SK-N-SH treated with all-trans-retinoic acid at 6 μM for 48 hours (cell line): Measurements from ENCODE around the gene PCDH9.
A peak's percentile ranks its signal among the peaks of the same experiment; 100 is the strongest.

Source experiments
- ATAC-seq: fragments of 200-7000 bp; cut with Tn5 transposase; 3 replicates; pipeline ENCODE4 v1.9.1; 2020; ENCODE audit warnings: mild to moderate bottlenecking, moderate library complexity
- ARNTL ChIP-seq: fragments of 450-650 bp; formaldehyde crosslinking; IDR thresholded peaks from 2 replicates; pipeline ENCODE4 v1.5.0; 2020; ENCODE audit warnings: low read depth, mild to moderate bottlenecking, moderate library complexity, borderline replicate concordance
- BACH2 ChIP-seq: fragments of 250-450 bp; sonication (Bioruptor Pico); IDR thresholded peaks from 2 replicates; pipeline ENCODE4 v1.9.0; 2021; ENCODE audit warnings: mild to moderate bottlenecking, borderline replicate concordance
- CREB5 ChIP-seq: fragments of 250-450 bp; sonication (Bioruptor Pico); IDR thresholded peaks from 2 replicates; pipeline ENCODE4 v1.5.1; 2020; ENCODE audit warnings: low read depth, mild to moderate bottlenecking, moderate library complexity
- CSDC2 ChIP-seq: fragments of 250-450 bp; sonication (Bioruptor Pico); IDR thresholded peaks from 2 replicates; pipeline ENCODE4 v1.5.0; 2020; ENCODE audit warnings: mild to moderate bottlenecking, moderate library complexity
- CSRNP3 ChIP-seq: fragments of 250-450 bp; sonication (Bioruptor Pico); IDR thresholded peaks from 2 replicates; pipeline ENCODE4 v1.5.1; 2021; ENCODE audit warnings: mild to moderate bottlenecking, moderate library complexity
- ESRRG ChIP-seq: fragments of 250-450 bp; sonication (Bioruptor Pico); IDR thresholded peaks from 2 replicates; pipeline ENCODE4 v1.6.1; 2021; ENCODE audit warnings: mild to moderate bottlenecking
- GLIS3 ChIP-seq: fragments of 250-450 bp; sonication (Bioruptor Pico); IDR thresholded peaks from 2 replicates; pipeline ENCODE4 v1.5.0; 2020; ENCODE audit warnings: mild to moderate bottlenecking, moderate library complexity
- ISL1 ChIP-seq: fragments of 250-450 bp; sonication (Bioruptor Pico); IDR thresholded peaks from 2 replicates; pipeline ENCODE4 v2.1.2; 2022; ENCODE audit warnings: mild to moderate bottlenecking, moderate library complexity
- OSR1 ChIP-seq: fragments of 250-450 bp; sonication (Bioruptor Pico); IDR thresholded peaks from 2 replicates; pipeline ENCODE4 v1.8.0; 2022; ENCODE audit warnings: moderate library complexity, mild to moderate bottlenecking, inconsistent platforms
- PATZ1 ChIP-seq: fragments of 250-450 bp; sonication (Bioruptor Pico); IDR thresholded peaks from 2 replicates; pipeline ENCODE4 v1.8.0; 2020; ENCODE audit warnings: mild to moderate bottlenecking, moderate library complexity, borderline replicate concordance
- POU6F1 ChIP-seq: fragments of 250-450 bp; sonication (Bioruptor Pico); IDR thresholded peaks from 2 replicates; pipeline ENCODE4 v1.8.0; 2021; ENCODE audit warnings: low read depth, mild to moderate bottlenecking, moderate library complexity, borderline replicate concordance
- PPARA ChIP-seq: fragments of 250-450 bp; sonication (Bioruptor Pico); IDR thresholded peaks from 2 replicates; pipeline ENCODE4 v1.5.0; 2020; ENCODE audit warnings: mild to moderate bottlenecking, borderline replicate concordance
- RARB ChIP-seq: fragments of 250-450 bp; sonication (Bioruptor Pico); IDR thresholded peaks from 2 replicates; pipeline ENCODE4 v1.8.0; 2021; ENCODE audit warnings: mild to moderate bottlenecking, moderate library complexity
- SNAI2 ChIP-seq: fragments of 250-450 bp; sonication (Bioruptor Pico); IDR thresholded peaks from 2 replicates; pipeline ENCODE4 v1.5.0; 2020; ENCODE audit warnings: mild to moderate bottlenecking, moderate library complexity
- TOX ChIP-seq: fragments of 250-450 bp; sonication (Bioruptor Pico); IDR thresholded peaks from 2 replicates; pipeline ENCODE4 v1.8.0; 2021; ENCODE audit warnings: mild to moderate bottlenecking, moderate library complexity, borderline replicate concordance
- TSHZ2 ChIP-seq: fragments of 250-450 bp; sonication (Bioruptor Pico); IDR thresholded peaks from 2 replicates; pipeline ENCODE4 v1.5.0; 2020; ENCODE audit warnings: mild to moderate bottlenecking, moderate library complexity
- ZC3H10 ChIP-seq: fragments of 250-450 bp; sonication (Bioruptor Pico); IDR thresholded peaks from 2 replicates; pipeline ENCODE4 v1.5.1; 2021; ENCODE audit warnings: mild to moderate bottlenecking, moderate library complexity
- ZFP3 ChIP-seq: fragments of 250-450 bp; sonication (Bioruptor Pico); IDR thresholded peaks from 2 replicates; pipeline ENCODE4 v1.5.0; 2020; ENCODE audit warnings: mild to moderate bottlenecking, moderate library complexity
- ZFP30 ChIP-seq: fragments of 450-650 bp; formaldehyde crosslinking; IDR thresholded peaks from 2 replicates; pipeline ENCODE4 v1.5.0; 2022; ENCODE audit warnings: mild to moderate bottlenecking, moderate library complexity
- ZNF70 ChIP-seq: fragments of 450-650 bp; formaldehyde crosslinking; IDR thresholded peaks from 2 replicates; pipeline ENCODE4 v1.5.0; 2020; ENCODE audit warnings: mild to moderate bottlenecking, moderate library complexity
- ZNF8 ChIP-seq: fragments of 450-650 bp; formaldehyde crosslinking; IDR thresholded peaks from 2 replicates; pipeline ENCODE4 v1.5.0; 2020; ENCODE audit warnings: mild to moderate bottlenecking, moderate library complexity

PCDH9 gene

GRCh38 chr13:66689628-66690027 lies 540.5 kb downstream of the PCDH9 start:
- TF ChIP-seq SNAI2 (CRISPR knock-in tag) = no peak
- no peak for TF ChIP-seq CSDC2 (CRISPR knock-in tag)
- no peak for TF ChIP-seq BACH2 (CRISPR knock-in tag)
- TF ChIP-seq PPARA (CRISPR knock-in tag) = no peak
- no peak for TF ChIP-seq OSR1
- no peak for TF ChIP-seq RARB
- TF ChIP-seq, all 23 proteins: peak for 0

GRCh38 chr13:66689037-66689619 lies 541.0 kb downstream of the PCDH9 start:
- no peak for TF ChIP-seq CSRNP3 (CRISPR knock-in tag)
- no peak for TF ChIP-seq GLIS3 (CRISPR knock-in tag)
- TF ChIP-seq ZFP3 (CRISPR knock-in tag) = no peak
- no peak for TF ChIP-seq CREB5 (CRISPR knock-in tag)
- no peak for TF ChIP-seq ZNF8 (CRISPR knock-in tag)
- TF ChIP-seq TSHZ2 = no peak
- TF ChIP-seq PPARA (CRISPR knock-in tag) = no peak
- TF ChIP-seq ISL1 (CRISPR knock-in tag) = no peak
- peak; percentile 90 for ATAC-seq

More at GRCh38 chr13:66689628-66690027, 540.5 kb downstream of the PCDH9 start:
- ATAC-seq = peak; percentile 90

GRCh38 chr13:66681403-66681802 lies 548.7 kb downstream of the PCDH9 start:
- no peak for ATAC-seq

More at GRCh38 chr13:66681403-66681802, 548.7 kb downstream of the PCDH9 start:
- no peak for TF ChIP-seq BACH2 (CRISPR knock-in tag)
- no peak for TF ChIP-seq CSDC2 (CRISPR knock-in tag)
- TF ChIP-seq PATZ1 (CRISPR knock-in tag) = no peak
- TF ChIP-seq PPARA (CRISPR knock-in tag) = no peak
- TF ChIP-seq POU6F1 (CRISPR knock-in tag) = no peak
- TF ChIP-seq SNAI2 (CRISPR knock-in tag) = no peak
- no peak for TF ChIP-seq CSRNP3 (CRISPR knock-in tag)
- no peak for TF ChIP-seq ZNF70 (CRISPR knock-in tag)
- TF ChIP-seq ZFP30 (CRISPR knock-in tag) = no peak
- TF ChIP-seq OSR1 = no peak
- TF ChIP-seq ISL1 (CRISPR knock-in tag) = no peak
- TF ChIP-seq ARNTL (CRISPR knock-in tag) = no peak
- TF ChIP-seq TSHZ2 = no peak
- TF ChIP-seq CREB5 (CRISPR knock-in tag) = no peak
- no peak for TF ChIP-seq ZC3H10 (CRISPR knock-in tag)
- TF ChIP-seq TOX (CRISPR knock-in tag) = no peak
- no peak for TF ChIP-seq ESRRG
- no peak for TF ChIP-seq RARB
- no peak for TF ChIP-seq ZFP3 (CRISPR knock-in tag)
- TF ChIP-seq, all 23 proteins: peak for 0
